NT2/D1 (cell line): ENCODE data around the gene VARS2.

Experiments used
- SUZ12 ChIP-seq: IDR thresholded peaks from 2 replicates; pipeline ENCODE4 v1.6.1; 2011; ENCODE audit not compliant: insufficient read length, insufficient read depth; ENCODE audit errors: extremely low read depth
- YY1 ChIP-seq: IDR thresholded peaks from 2 replicates; pipeline ENCODE4 v1.6.1; 2011; ENCODE audit not compliant: insufficient read length, insufficient read depth
- ZNF274 ChIP-seq: IDR thresholded peaks from 2 replicates; pipeline ENCODE4 v1.6.1; 2011; ENCODE audit warnings: mild to moderate bottlenecking, low read depth, low read length

- TF ChIP-seq SUZ12 (no peak), YY1 (no peak), ZNF274 (no peak)
Observed at GRCh38 chr6:30882759-30883684, 31.0 kb upstream of the VARS2 start.
